GM18870 (cell line): ENCODE measurements around the gene GFI1.

Experiments
- ATAC-seq: cut with Tn5 transposase; IDR thresholded peaks from one replicate; pipeline ENCODE4 v1.9.1; 2021; ENCODE audit warnings: moderate library complexity; ENCODE audit not compliant: unreplicated experiment

GFI1 gene

GRCh38 chr1:92488832-92489231 is 2.1 kb upstream of the GFI1 start:
- ATAC-seq: no peak

GRCh38 chr1:92488416-92488815 is 1.7 kb upstream of the GFI1 start:
- ATAC-seq: no peak

DNA sequence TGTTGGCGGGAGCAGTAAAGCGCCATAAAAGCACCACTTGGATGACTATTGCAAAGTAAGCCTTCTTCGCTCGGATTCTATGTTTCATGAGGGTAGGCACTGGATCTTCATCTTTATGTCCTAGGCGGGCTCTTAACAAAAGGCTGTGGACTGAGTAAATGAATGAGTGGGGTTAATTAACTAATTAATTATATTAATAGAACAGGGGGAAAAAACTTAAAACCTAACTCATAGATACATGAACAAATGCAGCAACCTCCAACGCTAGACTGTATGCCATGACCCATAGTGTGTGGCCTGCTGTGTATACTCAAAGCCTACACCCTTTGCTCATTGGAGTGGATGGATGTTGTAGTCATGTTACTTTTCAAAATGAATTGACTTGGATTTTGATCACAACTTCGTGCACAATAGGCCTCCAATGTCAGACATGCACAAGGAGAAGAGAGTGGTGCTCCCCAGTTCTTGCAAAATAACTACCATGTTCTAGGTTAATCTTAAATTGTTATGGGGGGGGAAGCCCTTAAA is 417 bp upstream of the GFI1 start:
- ATAC-seq: no peak

DNA sequence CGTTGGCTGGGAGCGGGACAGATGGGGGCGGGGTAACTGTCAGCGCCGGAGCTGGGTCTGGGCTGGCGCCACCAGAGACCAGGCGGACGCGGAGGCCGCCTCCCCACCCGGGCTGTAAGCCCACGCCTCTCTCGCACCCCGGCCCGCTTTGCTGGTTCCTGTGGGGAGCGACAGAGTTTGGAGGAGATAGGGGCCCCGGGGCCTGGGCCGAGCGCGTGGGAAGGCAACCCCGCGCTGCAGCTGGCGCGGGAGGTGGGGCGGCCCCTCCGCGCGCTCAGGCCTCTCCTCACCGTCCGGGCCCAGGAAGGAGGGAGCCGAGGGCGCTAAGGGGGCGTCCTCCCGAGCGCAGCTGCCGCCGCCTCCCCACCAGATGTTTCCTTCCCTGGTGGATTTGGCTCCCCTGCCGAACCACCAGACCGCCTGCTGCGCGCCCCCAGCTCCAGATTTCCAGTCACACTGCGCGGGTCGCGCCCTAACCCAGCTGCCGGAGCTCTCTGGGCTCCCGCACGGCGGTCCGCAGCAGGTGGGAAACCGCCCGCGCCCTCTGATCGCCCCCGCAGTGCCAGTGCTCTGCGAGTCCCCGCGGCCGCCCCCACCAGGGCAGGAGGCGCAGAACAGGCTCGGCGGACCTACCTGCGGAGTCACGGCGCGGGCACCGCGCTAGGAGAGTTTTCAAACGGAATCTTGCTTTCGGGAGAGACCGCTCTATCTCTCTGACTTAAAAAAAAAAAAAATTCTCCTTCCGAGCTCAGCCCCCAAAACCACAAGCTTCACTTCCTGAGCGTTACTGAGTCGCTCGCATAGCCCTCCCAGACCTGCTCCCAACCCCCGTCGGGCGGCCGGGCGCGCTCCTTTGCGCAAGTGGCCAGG is 1.1 kb downstream of the GFI1 start:
- peak; percentile 56 for ATAC-seq

- ATAC-seq: peak; percentile 10
These were observed 2.0 kb downstream of the GFI1 start for GRCh38 chr1:92484472-92485380.

DNA sequence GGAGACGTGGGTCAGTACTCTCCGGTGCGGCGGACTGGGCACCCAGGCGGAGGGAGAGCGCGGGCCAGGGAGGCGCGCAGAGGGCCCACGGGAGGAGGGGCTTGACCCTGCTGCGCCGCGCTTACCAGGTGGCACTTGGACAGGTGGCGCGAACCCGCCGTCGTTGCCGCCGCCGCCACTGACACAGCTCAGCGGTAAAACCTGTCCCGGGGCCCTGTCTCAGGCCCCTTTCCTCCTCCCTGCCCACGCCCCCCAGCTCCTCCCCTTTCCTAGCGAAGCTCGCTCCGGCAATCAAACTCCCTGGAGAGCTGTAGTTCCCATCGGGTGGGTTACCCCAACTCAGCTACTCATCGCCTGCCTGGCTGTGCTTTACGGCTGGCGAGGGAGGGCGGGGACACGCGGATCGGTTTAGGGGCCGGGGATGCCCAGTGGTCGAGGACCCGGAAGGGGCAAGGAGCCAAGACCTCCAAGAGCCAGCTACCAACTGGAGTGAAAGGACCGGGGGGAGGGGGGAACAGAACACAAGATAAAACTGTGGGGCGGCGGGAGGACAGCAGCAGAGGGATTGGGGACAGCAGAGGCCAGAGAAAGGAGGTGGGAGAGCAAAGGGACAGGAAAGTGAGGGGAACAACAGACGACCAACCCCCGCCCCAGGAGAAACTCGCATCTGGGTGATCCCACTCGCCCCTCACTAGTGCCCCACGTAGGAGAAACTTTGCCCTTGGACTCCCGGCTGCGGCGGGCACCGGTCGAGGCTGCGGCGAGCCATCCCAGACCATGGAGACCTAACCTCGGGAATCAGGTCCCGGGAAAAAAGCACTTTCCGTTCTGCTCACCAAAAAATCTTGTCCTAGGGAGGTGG is 2.9 kb downstream of the GFI1 start:
- no peak for ATAC-seq

- ATAC-seq: no peak
These were observed 3.8 kb downstream of the GFI1 start for GRCh38 chr1:92482665-92483609.

GRCh38 chr1:92481971-92482664 is 4.6 kb downstream of the GFI1 start:
- no peak for ATAC-seq

GRCh38 chr1:92481599-92481925 is 5.2 kb downstream of the GFI1 start:
- no peak for ATAC-seq

GRCh38 chr1:92480813-92481598 is 5.7 kb downstream of the GFI1 start:
- no peak for ATAC-seq

DNA sequence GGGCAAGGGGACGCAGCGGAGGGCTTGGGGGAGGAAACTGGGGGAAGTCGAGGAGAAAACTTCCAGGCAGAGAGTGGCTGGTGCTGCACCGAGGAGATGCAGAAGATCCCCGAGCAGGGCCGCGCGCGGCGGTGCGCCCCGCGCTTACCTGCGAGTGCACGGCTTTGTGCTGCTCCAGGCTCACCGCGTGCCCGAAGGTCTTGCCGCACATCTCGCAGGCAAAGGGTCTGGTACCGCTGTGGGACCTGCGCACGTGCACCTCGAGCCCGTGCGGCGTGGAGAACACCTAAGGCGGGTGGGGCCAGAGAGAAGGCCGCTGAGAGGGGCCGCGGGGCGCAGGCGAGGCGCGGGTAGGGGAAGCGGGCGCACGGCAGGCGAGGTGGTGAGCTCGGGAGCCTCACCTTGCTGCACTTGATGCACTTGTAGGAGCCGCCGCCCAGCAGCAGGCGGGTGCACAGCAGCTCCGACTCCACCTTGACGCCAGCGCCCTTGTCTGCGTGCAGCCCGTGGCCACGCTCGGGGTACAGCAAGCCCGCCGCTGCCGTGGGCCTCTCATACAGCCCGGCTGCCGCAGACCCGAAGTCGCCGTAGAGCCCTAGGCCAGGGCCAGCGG is 6.4 kb downstream of the GFI1 start:
- ATAC-seq: no peak

DNA sequence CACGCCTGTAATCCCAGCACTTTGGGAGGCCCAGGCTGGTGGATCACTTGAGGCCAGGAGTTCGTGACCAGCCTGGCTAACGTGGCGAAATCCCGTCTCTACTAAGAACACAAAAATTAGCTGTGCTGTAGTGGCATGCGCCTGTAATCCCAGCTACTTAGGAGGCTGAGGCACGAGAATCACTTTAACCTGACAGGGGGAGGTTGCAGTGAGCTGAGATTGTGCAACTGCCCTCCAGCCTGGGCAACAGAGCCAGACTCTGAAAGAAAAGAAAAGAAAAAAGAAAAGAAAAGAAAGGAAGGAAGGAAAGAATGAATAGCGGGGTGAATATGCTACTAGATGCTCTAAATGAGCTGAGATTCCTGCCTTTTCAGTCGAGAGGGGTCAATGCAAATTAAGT is 7.1 kb downstream of the GFI1 start:
- no peak for ATAC-seq

- no peak for ATAC-seq
These were observed 8.3 kb downstream of the GFI1 start for GRCh38 chr1:92478393-92478792.

- ATAC-seq: no peak
These were observed 10.6 kb downstream of the GFI1 start for GRCh38 chr1:92476071-92476631.

GRCh38 chr1:92475029-92475428 is 11.7 kb downstream of the GFI1 start:
- ATAC-seq: no peak

DNA sequence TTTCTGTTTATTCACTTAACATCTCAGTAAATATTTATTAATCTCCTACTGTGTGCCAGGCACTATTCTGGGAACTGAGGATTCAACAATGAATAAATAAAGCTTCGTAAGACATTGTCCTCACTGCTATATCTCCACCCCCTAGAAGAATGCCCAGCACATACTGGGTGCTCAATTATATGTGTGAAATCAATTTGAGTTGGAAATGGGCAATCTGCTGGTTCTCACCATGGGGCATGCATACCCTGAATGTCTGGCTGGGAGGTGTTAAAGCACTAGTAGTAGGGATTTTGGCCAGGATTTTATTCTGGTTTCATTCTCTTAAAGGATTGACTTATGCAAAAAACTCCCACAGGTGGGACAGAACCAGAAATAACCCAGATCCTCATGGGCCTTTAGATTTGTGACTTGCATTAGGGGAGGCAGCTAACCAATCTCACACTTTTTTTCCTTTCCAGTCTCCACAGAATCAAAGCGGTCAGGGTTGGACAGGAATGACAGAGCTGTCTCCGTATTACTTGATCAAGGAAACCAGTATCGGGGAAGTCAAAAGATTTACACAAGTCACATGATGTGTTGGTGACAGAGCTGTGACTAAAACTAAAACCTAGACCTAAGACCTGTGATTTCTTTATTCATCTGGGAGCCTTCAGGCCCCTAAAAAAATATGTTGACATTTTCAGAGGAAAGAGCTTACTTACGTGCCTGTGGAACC is 12.8 kb downstream of the GFI1 start:
- ATAC-seq: peak; percentile 79

DNA sequence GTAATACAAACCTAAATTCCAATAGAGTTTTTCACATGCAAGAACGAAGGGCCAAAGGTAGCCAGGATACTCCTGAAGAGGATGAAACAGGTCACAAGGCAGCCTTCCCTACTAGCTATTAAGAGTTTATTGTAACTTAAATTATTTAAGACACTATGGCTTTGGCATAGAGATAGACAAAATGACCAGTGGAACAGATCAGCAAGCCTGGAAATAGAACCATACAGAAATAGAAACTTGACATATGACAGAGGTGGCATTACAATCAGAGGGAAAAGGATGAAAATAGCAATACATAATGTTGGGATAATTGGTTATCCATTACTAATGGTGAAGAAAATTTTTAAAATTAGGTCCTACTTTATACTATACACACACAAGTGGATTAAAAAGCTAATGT is 16.5 kb downstream of the GFI1 start:
- no peak for ATAC-seq
